ENCODE results near the gene RIMS1.

RIMS1 gene

GRCh38 chr6:71908162-71908765, 21.9 kb downstream of the RIMS1 start:
- no peak for TF ChIP-seq CTCF (conservative IDR thresholded peaks at IDR 0.05; ENCODE audit: low read length)
- no peak for DNase-seq (ENCODE audit: low read depth)

GRCh38 chr6:71913444-71914234, 27.3 kb downstream of the RIMS1 start:
- H3K4me3 ChIP-seq (ENCODE audit: low read length), result no peak overlapping the region
- no peak for TF ChIP-seq CTCF (conservative IDR thresholded peaks at IDR 0.05; ENCODE audit: low read length)
- no peak for DNase-seq (ENCODE audit: low read depth)

More at GRCh38 chr6:71908162-71908765, 21.9 kb downstream of the RIMS1 start:
- no peak overlapping the region for H3K4me3 ChIP-seq (ENCODE audit: low read length)

- H3K4me3 ChIP-seq (ENCODE audit: low read length), result no peak overlapping the region
- no peak for TF ChIP-seq CTCF (conservative IDR thresholded peaks at IDR 0.05; ENCODE audit: low read length)
- no peak for DNase-seq (ENCODE audit: low read depth)
Observed at GRCh38 chr6:71929047-71929446, 42.7 kb downstream of the RIMS1 start.

GRCh38 chr6:71933881-71934280, 47.5 kb downstream of the RIMS1 start:
- no peak overlapping the region for H3K4me3 ChIP-seq (ENCODE audit: low read length)
- TF ChIP-seq CTCF (conservative IDR thresholded peaks at IDR 0.05; ENCODE audit: low read length), result no peak

GRCh38 chr6:71965404-71965803, 79.1 kb downstream of the RIMS1 start:
- peak; percentile 25 for DNase-seq (ENCODE audit: low read depth)
- TF ChIP-seq CTCF (conservative IDR thresholded peaks at IDR 0.05; ENCODE audit: low read length), result no peak
- H3K4me3 ChIP-seq (ENCODE audit: low read length), result no peak overlapping the region

More at GRCh38 chr6:71933881-71934280, 47.5 kb downstream of the RIMS1 start:
- DNase-seq (ENCODE audit: low read depth), result no peak

GRCh38 chr6:71967436-71967835, 81.1 kb downstream of the RIMS1 start:
- no peak for TF ChIP-seq CTCF (conservative IDR thresholded peaks at IDR 0.05; ENCODE audit: low read length)
- no peak overlapping the region for H3K4me3 ChIP-seq (ENCODE audit: low read length)
- DNase-seq (ENCODE audit: low read depth), result peak; percentile 90

GRCh38 chr6:71977884-71978283, 91.5 kb downstream of the RIMS1 start:
- H3K4me3 ChIP-seq (ENCODE audit: low read length), result no peak overlapping the region
- no peak for DNase-seq (ENCODE audit: low read depth)
- TF ChIP-seq CTCF (conservative IDR thresholded peaks at IDR 0.05; ENCODE audit: low read length), result no peak

Measured in AG10803 (cell line).